HG02938 (cell line): ENCODE measurements around the gene ZNF780A.
"Not testable (repeated sequence)": the region's sequence is repeated elsewhere in the genome, so short reads cannot be mapped to it uniquely, and the experiment has no call there.

Experiments
- ATAC-seq: cut with Tn5 transposase; IDR thresholded peaks from one replicate; pipeline ENCODE4 v1.9.1; 2021; ENCODE audit warnings: mild to moderate bottlenecking, moderate library complexity; ENCODE audit not compliant: unreplicated experiment

ZNF780A gene

DNA sequence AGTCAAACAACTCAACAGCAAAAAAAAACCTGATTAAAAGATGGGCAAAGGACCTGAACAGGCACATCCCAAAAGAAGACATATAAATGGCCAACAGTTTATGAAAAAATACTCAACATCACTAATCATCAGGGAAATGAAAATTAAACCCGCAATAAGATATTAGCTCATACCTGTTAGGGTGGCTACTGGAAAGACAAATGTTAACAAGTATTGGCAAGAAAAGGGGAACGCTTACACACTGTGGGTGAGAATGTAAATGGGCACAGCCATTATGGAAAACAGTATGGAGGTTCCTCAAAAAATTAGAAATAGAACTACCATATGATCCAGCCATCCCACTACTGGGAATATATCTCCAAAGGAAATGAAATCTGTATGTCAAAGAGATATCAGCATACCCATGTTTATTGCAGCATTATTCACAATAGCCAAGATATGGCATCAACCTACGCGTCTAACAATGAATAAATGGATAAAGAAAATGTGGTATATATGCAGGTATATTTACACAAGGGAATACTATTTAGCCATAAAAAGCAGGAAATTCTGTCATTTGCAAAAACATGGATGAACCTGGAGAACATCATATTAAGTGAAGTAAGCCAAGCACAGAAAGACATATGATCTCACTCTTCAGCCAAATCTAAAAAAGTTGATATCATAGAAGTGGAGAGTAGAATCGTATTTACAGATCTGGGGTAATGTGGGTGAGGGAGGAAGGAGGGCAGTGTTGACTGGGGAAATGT is 2.3 kb downstream of the ZNF780A start:
- ATAC-seq: no peak

DNA sequence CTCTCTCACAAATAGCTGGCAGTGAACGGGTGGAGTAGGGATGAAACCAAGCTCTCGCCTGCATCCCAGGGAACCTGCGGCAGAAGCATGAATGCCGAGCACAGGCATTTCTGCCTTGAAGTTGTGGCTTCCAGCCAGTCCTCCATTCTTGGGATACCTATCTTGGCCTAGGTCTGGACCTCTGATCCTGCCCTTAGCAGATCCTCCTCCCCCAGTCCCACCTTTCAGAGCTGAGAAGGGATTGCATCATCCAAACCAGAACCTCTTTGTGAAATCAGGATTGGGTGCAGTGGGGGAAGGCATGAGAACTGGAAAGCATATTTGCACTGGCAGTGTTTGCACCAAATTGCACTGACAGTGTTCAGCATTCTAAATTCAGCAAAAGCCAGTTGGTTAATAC is 5.8 kb downstream of the ZNF780A start:
- ATAC-seq: no peak

DNA sequence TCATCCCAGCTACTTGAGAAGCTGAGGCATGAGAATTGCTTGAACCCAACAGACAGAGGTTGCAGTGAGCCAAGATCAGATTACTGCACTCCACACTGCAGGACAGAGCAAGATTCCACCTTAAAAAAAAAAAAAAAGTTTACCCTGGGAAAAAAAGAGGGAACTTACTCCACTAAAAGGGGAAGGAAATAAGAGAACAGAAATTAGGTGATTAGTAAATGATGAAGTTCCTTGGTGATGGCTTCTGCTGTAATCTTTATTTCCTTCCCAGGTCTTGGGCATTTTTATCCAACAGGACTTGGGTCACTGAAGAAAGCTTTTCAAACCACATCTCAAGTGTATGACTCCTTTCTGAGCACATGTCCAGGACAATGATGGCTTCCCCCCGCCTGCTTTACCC is 9.3 kb downstream of the ZNF780A start:
- ATAC-seq: no peak

DNA sequence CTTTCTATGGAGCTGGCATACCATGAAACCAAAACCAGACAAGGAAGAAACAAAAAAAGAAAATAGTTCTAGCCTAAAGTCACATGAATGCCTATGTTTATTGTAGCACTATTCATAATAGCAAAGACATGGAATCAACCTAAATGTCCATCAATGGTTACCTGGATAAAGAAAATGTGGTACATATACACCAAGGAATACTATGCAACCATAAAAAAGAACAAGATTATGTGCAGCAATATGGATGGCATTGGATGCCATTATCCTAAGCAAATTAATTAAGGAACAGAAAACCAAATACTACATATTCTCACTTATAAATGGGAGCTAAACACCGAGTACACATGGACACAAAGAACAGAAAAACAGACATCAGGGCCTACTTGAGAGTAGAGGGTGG is 10.5 kb downstream of the ZNF780A start:
- no peak for ATAC-seq

DNA sequence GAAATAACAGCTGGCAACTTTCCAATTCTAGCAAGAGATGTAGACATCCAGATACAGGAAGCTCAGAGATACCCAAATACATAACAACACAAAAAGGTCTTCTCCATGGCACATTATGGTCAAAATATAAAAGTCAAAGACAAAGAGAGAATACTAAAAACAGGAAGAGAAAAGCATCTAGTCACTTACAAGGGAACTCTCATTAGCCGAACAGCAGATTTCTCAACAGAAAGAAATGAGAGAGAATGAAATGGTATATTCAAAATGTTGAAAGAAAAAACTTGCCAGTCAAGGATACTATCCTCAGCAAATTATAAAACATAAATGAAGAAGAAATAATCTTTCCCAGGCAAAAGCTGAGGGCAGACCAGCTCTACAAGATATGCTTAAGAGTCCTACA is 12.4 kb downstream of the ZNF780A start:
- ATAC-seq: no peak

DNA sequence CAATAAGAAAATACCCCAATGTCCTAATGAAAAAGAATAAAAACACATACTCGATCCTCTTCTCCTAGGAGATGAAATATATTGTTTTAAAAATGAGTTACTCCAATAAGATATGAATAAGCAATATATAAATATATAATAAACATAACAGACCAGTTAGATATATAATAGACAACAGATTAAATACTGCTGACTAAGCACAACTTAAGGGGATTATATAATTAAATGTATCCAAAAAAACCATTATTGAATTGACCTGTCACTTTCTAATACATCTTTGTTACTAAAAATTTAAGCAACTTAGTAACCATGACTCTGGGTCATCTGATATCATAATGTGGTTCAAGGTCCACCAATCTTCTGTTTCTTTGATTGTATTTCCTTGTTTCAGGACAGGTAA is 20.7 kb downstream of the ZNF780A start:
- ATAC-seq: no peak

DNA sequence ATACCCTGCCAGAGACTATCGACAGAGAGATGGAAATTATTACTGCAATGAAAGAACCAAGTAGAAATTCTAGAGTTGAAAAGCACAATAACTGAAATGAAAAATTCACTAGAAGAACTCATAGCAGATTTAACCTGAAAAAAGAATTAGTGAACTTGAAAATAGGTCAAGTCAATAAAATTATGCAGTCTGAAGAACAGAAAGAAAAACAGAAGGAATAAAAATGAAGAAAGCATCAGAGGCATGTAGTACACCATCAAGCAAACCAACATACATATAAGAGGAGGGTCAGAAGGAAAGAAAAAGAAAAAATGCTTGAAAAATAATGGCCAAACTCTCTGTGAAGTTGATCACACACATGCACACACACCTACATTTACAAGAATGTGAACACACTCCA is 31.1 kb downstream of the ZNF780A start:
- no peak for ATAC-seq

DNA sequence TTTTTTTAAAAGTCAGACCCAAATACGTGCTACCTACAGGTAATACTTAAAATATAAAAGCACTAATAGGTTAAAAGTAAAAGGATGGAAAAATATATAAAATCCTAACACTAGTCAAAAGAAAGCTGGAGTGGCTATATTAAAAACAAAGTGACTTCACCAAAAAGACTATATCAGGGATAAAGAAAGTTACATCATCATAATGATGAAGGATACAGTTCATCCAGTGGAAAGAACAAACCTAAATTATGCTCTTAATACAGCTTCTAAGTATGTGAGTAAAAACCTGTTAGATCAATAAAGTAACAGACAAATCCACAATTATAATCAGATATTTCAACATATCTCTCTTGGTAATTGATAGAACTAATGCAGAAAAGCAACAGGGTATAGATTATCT is 33.6 kb downstream of the ZNF780A start:
- ATAC-seq: no peak

DNA sequence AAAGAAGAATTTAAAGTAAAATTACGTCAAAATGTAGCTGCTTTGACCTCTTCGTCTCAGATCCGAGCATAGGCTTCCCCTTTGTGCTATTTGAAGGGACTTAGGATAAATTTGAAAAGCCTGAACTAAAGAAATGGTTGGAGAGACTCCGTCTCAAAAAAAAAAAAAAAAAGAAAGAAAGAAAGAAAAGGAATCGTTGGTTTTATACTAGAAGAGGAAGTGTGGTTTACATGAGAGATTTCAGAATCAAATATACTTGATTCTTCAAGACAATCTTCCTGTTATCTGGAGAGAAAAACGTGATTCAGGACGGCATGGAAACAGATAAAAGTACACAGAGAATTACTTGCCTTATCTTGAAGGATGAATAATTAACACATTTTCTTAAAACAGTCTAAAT is 34.2 kb downstream of the ZNF780A start:
- ATAC-seq: no peak

DNA sequence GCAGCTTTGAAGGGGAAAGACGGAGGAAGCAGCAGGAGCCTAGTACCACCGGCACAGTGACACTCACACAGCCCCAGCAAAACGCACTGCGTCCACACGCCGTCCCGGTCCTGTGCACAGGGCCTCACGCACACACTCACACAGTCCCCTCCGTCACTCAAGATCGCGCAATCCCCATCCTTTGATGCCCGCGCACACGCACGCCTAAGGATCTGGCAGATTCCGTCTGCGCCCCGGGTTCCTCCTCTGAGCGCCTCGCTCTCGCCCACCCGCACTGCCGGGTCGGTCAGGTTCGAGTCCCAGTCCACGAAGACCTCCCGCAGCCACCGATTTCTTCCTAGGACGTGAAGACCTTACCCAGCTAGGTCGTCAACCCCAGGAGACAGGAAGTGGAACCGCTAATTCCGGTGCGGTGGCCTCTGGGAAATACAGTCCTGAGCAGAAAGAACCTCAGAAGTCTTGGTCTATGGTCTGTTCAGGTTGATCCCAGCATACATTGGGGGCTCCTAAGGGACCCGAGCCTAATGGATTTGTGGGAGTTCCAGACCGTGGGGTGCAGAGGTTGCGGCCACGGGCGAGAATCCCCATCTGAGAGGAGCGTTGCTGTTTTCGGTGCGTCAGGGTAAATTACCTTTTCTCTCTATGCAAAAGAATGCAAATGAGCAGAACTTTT is 34.8 kb downstream of the ZNF780A start, which contains the start of gene ZNF780B:
TSS of gene ZNF780B (minus strand) at position 400 of the 673 bp plus-strand sequence. CDS start 5,899 bp downstream, outside the sequence.
- peak; percentile 61 for ATAC-seq

DNA sequence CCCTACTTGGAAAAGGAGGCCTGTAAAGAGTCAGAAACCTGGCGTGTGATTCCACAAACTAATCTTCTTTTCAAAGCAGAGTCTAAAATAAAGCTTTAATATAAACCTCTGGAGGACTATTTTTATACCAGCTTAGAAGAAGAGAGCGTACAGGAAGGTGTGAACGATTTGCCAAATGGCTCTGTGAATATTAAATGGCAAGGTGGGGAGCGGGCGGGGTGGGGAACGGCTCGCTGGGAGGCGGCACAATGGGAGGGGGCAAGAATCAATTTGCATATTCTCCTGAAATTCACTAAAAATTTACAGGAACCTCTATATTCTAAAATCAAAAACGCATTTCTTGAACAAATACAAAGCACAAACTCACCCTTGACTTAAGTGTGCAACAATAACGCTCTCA is 35.7 kb downstream of the ZNF780A start:
- no peak for ATAC-seq

DNA sequence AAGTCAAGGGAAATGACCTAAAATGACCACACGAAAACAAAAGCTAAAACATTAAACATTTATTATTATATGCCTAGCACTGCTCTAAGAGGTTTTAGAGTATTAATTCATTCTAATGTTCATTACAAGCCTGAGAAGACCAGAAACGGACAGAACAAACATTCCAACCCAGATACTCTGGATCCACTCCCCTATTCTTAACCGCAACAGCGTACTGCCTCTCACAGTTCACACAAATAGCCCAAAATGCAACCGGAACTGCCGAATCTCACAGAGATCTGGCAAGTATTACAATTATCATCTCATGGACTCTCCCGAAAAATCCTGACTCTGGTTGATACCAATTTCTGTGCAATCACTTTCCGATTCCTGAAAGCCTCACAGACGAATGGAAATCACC is 36.1 kb downstream of the ZNF780A start:
- no peak for ATAC-seq

DNA sequence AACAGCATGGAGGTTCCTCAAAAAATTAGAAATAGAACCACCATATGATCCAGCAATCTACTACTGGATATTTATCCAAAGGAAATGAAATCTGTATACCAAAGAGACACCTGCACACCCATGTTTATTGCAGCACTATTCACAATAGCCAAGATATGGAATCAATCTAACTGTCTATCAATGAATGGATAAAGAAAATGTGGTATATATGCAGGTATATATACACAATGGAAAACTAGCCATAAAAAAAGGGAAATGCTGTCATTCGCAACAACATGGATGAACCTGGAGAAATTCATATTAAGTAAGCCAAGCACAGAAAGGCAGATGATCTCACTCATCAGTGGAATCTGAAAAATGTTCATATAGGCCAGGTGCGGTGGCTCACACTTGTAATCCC is 37.3 kb downstream of the ZNF780A start:
- no peak for ATAC-seq

DNA sequence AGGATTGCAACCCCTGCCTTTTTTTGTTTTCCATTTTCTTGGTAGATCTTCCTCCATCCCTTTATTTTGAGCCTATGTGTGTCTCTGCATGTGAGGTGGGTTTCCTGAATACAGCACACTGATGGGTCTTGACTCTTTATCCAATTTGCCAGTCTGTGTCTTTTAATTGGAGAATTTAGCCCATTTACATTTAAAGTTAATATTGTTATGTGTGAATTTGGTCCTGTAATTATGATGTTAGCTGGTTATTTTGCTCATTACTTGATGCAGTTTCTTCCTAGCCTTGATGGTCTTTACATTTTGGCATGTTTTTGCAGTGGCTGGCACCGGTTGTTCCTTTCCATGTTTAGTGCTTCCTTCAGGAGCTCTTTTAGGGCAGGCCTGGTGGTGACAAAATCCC is 49.0 kb downstream of the ZNF780A start:
- not testable (repeated sequence) for ATAC-seq

DNA sequence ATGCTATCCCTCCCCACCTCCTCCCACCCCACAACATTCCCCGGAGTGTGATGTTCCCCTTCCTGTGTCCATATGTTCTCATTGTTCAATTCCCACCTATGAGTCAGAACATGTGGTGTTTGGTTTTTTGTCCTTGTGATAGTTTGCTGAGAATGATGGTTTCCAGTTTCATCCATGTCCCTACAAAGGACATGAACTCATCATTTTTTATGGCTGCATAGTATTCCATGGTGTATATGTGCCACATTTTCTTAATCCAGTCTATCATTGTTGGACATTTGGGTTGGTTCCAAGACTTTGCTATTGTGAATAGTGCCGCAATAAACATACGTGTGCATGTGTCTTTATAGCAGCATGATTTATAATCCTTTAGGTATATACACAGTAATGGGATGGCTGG is 52.7 kb downstream of the ZNF780A start:
- ATAC-seq: not testable (repeated sequence)

DNA sequence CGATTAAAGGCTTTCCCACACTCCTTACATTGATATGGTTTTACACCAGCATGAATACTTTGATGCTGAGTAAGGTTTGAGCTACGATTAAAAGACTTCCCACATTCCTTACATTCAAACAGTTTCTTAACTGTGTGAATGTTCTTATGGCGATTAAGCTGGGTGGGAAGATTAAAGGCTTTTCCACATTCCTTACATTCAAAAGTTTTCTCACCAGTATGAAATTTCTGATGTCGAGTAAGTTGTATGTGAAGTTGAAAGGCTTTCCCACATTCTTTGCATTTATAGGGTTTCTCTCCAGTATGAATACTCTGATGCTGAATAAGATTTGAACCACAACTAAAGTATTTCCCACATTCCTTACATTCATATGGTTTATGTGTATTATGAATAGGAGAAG is 54.7 kb downstream of the ZNF780A start:
- no peak for ATAC-seq

DNA sequence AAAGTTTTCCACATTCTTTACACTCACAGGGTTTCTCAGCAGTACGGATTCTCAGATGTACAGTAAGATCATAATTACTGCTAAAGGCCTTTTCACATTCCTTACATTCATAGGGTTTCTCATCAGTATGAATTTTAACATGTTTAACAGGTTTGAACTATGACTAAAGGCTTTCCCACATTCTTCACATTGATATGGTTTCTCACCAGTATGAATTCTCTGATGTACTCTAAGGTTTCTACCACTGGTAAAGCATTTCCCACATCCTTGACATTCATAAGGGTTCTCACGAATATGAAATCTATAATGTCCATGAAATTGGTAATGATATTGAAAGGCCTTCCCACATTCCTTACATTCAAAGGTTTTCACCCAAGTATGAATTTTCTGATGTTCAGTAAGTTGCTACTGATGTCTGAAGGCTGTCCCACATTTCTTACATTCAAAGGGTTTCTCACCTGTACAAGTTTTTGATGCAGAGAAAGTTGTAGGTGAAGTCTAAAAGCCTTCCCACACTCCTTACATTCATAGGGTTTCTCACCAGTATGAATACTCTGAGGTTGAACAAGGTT is 56.7 kb downstream of the ZNF780A start:
- no peak for ATAC-seq

DNA sequence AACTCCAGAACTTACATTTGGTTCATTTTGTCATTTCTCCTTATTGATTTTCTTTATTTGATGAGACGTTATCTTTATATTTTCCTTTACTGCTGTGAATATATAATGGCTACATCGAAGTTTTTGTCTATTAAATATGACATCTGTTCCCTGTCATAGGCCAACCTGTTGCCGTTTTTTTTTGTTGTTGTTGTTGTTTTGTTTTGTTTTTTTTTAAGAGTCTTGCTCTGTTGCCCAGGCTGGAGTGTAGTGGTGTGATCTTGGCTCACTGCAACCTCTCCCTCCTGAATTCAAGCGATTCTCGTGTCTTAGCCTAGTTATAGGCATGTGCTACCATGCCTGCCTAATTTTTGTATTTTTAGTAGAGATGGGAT is 64.2 kb downstream of the ZNF780A start:
- ATAC-seq: no peak

DNA sequence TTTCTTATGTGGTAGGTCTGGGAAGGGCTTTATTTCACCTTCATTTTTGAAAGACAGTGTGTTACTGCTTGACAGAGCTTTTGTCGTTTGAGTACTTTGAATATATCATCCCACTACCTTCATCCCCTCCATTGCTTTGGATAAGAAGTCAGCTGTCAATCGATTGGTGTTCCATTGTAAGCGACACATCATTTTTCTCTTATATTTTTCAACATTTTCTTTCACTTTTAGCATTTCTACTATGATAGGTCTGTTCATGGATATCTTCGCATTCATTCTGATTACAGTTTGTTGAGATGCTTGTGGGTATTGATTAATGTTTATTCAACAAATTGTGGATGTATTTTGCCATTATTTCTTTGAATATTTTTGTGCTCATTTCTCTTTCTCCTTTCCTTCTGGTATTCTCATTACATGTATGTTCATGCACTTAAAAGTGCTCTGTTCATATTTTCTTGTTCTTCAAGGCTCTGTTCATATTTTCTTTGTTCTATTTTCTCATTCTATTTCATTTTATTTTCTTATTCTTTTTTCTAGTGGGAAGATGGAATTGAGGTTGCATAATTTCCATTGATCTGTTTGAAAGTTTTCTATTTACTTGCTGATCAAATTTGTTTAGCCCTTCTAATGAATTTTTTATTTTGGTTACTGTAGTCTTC is 64.7 kb downstream of the ZNF780A start:
- ATAC-seq: no peak

DNA sequence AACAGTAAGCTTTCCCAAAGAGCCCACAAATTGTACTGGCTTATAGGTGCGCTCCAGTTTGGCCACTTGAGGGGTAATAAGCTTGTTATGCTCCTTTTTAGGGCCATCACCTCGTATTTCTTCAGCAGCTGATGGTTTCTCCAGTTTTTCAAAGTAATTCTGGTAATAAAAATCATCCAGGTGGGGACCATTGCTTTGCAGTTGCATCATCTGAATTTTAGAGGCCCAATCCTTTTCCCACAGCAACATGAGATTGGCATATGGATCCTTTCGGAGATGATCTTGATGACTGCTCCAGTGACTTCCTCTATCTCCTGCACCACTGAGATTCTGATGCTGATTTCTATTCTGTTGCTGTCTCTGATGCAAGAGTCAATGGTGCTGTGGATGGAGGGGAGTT is 66.8 kb downstream of the ZNF780A start:
- ATAC-seq: no peak
